GM18499 (cell line): ENCODE measurements around the gene RUNX1.
"Not testable (repeated sequence)": the region's sequence is repeated elsewhere in the genome, so short reads cannot be mapped to it uniquely, and the experiment has no call there.

ENCODE experiments used
- ATAC-seq: cut with Tn5 transposase; IDR thresholded peaks from one replicate; pipeline ENCODE4 v1.9.1; 2021; ENCODE audit warnings: moderate number of reproducible peaks; ENCODE audit not compliant: insufficient read depth, unreplicated experiment

Gene RUNX1

DNA sequence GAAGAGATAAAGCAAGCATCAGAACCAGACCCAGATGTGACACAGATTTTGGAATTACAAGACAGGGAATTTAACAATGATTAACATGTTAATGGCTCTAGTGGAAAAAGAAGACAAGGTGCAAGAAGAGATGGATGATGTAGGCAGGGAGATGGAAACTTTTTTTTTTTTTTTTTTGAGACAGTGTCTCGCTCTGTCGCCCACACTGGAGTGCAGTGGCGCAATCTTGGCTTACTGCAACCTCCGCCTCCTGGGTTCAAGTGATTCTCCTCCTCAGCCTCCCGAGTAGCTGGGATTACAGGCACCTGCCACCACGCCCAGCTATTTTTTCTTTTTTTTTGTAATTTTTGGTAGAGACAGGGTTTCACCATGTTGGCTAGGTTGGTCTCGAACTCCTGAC lies 244.5 kb downstream of the RUNX1 start:
- not testable (repeated sequence) for ATAC-seq

DNA sequence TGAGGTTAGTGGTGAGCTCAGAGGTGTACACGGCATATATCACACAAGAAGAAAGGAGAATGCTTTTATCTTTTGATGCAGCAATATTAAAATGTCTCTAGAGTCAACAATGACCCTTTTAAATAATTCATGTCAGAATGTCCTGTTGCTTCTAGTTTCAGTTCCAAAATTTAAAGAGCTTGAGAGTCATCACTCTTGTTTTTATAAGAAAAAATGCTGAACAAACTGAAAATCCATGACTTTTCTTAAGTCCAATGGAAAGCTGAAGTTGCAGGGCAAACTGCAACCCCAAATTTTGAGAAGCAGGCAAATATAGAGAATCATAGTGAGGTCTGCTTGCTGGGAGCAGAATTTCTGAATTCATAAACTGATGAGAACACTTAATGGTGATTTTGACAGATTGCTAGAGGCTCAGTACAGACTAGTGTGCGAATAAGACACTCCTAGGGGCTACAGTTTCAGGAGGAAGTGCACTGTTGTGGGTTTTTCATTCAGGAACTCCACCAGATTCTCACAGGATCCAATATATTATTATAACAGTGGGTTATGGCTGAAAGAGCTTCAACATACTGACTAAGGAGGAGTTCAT lies 245.2 kb downstream of the RUNX1 start:
- ATAC-seq = no peak

DNA sequence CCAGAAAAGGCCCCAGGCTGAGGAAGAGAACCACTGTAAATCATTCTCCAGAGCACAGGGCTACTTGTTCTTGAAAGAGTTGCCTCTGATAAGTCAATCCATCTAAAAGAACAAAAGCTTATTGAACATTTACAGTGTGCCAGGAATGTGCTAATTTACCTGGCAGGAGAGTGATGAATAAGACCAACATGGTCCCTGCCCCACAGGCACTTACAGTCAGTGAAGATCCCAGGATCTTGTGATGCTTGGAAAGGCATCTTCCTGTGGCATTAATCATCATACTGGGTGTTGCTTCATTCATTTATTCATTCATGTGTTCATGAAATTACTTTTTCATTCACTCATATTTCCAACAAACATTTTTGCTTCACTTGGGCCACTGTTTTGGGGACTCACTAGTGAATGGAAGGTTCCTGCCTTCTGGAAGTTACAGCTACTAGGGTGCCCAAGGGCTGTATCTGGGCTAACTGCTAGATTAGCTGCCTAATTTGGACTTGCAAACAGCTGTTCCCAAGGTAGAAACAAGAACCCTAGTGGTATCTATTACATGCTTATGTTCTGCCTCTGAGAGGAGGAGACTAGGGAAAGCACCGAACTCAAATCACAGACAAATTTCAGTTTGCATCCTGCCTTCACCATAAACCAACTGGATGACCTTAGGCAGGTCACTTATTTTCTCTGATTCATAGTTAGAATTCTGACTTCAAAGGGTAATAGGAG lies 246.8 kb downstream of the RUNX1 start:
- ATAC-seq = no peak

DNA sequence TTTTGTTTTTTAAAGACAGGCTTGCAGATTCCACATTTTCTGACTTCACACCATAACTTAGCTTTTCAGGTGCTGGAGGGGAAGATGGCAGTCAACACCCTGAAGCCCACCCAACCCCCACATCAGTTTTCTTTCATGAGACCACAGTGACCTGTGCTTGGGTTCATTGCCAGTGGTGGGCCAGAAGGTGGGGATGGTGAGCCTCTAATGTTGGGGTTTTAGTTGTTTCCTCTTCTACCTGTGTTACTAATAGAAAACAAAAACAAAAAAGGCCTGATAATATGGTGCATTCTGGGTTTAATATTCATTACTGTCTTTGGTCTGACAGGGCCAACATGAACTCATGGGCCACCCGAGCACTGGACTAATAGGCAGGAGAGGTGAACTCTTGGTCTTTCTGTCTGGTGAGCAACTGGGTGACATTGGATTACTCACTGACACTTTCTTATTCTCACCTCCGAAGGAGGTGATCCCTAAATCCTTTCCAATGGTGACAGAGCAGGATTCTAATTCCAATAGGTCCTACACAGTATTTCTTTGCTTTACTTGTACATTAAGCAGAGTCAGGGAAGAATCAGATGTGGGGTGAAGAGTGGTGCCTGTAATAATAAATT lies 247.5 kb downstream of the RUNX1 start:
- ATAC-seq = no peak

DNA sequence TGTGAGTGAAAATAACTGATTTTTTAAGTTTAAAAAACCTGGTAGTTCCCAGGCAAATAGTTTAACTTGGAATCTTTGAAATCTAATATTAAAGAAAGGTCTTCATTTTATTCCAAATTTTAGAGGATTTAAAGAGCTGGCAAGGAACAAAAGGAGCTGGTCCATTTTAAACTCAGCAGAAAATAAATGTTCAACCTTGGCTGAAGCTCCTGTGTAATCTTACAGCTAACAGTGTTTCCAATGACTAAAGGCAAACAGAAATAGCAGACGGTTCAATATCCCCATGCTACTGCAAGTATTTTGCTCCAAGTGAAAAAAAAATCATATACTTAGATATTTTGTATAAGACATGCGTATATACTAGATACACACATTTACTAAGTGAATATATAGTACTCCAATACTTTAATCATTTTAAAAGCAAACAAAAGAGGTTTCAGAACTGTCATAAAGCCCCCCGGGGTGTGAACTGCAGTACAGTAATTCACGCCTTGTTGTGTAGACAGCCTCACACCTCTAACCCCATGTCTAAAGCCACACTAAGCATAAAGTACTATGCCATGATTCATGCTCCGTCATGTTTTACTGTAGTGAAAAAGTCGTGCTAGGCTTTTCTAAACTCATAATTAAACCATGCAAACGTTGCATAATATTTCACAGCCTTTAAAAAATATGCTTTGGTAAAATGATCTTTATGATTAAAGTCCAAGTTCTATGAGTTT lies 248.1 kb downstream of the RUNX1 start:
- ATAC-seq = no peak

DNA sequence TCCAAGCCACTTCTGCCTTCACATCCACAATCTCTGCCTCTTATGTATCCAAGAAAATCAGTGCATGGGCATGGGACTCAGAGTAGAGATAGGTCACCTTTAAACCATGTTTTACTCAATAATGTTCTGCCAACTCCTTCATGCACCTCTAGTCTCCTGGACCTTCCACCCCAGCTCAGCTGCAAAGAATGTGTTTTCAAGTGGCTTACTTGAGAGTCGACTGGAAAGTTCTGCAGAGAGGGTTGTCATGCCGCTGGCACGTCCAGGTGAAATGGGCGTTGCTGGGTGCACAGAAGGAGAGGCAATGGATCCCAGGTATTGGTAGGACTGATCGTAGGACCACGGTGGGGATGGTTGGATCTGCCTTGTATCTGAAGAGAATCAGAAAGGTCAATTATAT lies 250.0 kb downstream of the RUNX1 start:
- no peak for ATAC-seq

DNA sequence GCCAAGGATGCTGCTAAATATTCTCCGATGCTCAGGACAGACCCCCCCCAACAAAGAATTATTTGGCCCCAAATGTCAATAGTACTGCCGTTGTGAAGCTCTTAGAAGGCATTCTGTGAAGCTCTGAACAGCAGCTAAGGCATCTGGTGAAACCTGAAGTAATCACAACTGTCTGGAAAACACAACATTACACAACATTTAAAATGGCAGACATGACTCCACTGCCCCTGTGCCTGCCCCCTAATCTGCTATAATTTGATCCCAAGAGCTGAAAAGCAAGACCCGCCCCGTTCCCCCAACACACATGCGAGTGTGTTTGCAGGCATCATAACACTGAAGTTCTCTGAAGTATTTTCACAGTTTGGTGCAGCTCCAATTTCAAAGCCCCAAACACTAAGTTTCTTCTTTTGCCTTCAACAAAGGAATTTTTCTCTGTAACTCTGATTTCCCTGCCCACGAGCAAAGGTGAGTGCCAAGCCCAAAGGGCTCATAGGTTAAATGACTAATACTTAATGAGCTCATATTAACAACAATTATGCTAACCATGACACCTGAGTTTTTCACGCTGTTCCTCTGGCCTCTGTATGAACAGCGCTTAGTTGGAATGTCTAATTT lies 251.1 kb downstream of the RUNX1 start:
- ATAC-seq = no peak

DNA sequence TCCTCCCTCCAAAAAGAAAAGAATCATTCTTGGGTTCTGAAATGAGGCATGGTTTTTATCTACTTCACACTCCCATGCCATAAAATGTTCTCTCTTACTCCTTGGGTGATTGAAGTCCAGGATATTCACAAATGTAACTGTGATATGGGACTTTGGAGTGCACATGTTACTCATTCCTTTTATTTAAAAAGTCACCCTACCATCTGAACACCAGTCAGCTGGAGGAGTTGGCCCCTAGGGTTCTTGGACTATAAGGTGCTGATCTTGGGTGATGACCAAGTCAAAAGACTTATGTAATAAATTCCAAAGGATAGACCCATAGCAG lies 251.9 kb downstream of the RUNX1 start:
- no peak for ATAC-seq

DNA sequence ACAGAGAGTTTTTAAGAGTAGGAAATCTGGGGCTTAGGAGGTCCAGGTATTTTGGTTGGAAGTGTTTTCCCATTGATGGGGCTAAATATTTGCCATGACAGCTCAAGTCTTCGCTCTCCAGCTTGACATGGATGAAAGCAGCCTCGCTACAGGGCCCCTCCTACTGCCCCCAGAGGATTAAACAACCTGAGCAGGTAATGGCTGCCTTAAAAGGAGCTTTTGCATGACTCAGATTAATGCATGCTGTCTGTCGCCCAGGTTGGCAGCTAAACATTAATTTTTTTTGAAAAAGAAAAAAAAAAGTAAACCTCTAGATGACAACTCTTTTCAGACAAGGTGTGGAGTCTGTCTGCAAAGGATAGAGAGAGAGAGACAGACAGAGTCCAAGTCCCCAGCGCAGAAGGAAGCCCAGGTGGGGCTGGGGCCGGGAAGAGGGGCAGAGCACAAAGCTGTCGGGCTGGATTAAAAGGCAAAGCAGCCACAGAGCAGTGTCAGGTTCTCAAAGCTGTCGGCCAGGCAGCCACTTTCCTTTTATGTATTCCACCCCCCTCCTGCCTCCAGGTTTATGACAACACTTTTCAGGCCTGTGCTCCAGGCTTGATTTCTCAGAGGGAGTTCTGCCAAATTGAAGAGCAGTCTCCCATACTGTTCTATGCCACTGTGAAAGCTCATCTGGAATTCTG lies 252.4 kb downstream of the RUNX1 start:
- no peak for ATAC-seq

DNA sequence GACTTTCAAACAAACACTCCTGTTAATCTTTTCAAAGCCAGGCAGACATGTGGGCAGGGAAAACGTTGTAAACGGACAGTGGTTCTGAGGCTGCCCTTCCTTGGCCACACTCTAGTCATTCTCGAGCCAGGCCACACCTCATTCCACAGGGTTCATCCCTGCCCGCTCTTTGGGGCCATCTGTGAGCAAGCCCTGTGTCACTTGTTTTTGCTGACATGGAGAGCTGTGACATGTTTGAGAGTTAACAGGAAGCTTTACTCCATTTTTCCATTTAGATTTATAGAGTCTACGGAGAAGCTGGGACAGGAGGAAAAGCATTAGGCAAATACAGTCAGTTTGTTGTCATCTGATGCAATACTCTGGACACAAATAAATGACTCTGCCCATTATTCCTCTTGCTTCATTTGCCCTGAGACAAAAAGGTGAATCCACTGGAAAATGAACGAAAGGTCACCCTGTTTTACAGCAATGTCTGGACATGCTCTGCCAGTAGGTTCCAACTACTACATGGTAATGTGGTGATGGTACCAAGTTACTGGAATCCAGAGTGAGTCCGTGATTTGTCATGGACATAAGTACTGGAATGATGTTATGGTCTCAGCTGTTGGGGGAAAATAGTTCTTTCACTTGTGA lies 253.4 kb downstream of the RUNX1 start:
- ATAC-seq = no peak

DNA sequence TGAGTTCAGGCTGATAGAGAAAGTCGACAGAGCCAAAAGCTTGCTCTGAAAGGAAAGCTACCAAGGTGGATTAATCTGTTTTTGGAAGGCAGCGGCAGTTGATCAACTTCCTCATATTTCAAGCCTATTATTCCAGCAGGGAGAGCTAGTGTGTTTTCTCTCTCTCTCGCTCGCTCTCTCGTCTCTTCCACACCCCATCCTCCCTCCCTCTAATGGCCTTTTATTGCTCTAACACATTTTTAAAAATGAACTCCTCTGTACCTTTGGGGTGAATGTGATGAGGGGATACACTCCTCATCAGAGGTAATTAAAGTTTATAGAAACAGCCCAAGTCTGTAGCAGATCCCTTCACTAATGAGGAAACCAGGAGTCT lies 253.9 kb downstream of the RUNX1 start:
- ATAC-seq = no peak

DNA sequence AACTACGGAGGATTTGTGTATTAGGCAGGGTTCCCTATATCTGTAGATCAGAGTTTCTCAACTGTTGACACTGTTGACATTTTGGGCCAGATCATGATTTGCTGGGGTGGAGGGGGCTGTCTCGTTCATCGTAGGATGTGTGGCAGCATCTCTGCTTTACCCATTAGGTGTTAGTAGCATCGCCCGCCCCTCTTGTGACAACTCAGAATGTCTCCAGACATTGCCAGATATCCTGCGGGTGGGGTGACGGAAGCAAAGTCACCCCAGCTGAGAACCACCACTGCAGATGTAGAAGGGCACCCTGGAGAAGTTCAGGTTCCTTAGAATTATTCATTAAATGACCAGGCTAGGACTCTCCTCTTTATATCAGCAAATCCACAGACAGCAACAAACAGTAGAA lies 254.4 kb downstream of the RUNX1 start:
- ATAC-seq = no peak

DNA sequence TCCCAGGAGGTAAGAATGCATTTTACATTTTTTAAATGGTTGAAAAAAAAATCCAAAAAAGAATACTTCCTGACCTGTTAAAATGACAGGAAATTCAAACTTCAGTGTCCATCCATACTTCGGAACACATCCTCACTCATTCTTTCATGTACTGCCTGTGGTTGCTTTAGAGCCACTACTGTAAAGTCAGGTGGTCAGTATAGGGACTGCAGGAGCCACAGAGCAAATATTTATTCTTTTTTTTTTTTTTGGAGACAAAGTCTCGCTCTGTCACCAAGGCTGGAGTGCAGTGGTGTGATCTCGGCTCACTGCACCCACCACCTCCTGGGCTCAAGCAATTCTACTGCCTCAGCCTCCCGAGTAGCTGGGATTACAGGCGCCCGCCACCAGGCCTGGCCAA lies 255.6 kb downstream of the RUNX1 start:
- no peak for ATAC-seq

DNA sequence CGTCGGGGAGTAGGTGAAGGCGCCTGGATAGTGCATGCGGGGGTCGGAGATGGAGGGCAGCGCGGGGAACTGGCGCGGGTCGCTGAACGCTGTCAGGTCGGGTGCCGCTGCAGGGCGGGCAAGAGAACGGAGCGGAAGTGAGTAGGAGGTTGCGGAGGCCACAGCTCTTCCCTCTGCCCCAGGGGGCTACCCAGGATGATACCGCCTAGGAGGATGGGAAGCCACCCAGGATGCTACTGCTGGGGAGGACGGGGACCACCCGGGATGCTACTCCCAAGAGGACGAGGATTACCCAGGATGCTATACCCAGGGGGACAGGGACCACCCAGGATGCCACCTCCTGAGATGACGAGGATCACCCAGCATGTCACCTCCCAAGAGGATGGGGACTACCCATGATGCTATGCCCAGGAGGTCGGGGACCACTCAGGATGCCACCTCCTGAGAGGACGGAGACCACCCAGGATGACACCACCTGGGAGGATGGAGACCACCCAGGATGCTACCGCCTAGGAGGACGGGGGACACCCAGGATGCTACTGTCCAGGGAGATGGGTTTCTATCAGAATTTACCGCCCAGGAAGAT lies 256.5 kb downstream of the RUNX1 start:
- ATAC-seq = no peak

DNA sequence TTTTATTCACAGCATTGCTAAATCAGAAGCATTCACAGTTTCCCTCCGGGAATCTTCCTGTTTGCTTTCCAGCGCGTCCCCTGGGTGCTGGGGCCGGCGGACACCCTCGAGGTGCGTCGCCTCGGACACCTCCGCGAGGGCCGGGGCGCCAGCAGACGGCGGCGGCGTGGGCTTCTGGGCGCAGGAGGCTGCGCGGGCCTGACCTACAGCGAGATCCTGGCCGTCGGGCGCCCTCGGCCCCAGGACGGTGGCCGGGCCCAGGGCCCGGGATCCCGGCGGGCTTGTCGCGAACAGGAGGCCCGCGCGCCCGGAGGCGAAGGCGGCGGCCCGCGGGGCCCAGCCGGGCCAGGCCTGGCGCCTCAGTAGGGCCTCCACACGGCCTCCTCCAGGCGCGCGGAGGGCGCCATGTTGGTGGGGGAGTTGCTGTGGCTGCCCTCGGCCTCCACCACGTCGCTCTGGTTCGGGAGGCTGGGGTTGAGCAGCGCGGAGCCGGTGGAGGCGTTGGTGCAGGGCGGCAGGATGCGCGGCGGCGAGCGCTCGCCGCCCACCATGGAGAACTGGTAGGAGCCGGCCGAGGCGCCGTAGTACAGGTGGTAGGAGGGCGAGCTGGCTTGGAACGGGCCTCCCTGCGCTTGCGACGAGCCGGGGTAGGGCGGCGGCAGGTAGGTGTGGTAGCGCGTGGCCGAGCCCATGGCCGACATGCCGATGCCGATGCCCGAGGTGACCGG lies 257.2 kb downstream of the RUNX1 start:
- no peak for ATAC-seq

DNA sequence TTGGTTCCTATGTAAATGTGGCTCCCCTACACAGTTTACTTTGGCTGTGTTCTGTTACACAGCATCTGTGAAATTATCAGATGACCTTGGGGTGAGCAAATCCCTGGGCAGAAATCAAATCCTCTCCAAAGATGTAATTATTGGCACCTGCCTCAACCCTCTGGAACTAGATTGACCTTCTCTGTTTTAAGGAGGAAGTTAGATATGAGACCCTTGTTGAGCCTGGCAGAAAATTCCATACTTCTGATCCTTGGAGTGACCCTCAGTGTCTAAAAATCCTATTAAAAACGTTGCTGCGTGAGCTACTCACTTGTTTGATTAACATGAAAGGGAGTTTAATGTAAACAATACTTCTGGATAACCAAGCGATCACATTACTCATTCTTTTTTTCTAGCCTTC lies 258.3 kb downstream of the RUNX1 start:
- no peak for ATAC-seq

DNA sequence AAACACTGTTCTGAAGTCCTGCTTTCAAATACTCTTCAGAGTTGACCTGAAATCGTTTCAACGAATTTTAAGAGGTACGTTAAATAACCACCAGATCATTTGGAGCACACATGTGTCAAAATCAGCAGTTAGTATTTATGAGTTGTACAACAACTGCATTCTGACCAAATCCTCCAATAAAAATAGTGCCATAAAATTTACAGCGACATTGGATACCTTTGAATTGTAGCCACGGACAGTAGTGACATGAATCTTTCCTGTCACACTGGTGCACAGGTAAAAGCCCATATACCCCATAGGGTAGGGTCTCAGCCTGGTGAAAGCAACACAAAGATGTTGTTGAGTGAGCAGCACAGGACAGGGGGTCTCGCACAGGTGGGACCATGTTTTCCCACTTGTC lies 258.8 kb downstream of the RUNX1 start:
- no peak for ATAC-seq

DNA sequence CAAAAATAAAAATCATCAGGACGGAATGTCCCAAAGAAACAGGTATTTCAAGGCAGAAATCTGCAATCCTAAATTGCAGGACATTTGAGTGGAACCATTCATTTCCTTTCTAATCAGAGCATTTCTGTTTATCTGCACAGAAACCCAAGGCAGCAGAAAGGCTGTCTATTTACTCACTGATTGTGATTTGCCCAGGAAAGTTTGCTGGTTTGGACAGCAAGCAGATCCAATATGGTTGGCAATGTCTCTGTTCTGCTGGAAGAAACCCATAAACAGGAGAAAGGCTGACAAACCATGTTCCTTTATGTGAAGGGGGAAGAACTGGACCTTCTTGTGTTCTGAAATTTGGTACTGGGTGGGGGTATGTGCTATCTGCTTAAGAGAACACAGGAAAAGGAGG lies 260.2 kb downstream of the RUNX1 start:
- no peak for ATAC-seq

DNA sequence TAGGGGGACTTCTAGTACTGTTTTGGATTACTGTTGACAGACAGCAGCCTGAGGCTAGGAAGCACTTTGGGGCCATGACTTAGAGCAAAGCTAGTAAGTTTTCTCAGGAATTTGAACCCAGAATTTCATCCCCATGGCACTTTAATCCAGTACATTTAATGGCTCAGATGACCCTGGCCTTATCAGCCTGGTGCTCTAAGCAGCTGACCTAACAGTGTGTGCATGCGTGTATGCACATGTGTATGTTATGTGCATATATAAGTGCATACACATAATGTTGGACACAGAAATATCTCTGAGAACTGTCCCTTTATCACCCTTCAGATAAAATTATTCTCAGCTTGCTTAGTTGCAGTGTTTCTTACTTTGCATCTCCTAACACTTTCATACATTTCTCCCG lies 265.3 kb downstream of the RUNX1 start:
- ATAC-seq = no peak
